Stimulated activated CD4-positive, alpha-beta T cell treated with anti-CD3 and anti-CD28 coated beads, Interleukin-1b, Interleukin-23, amount 100 ng/mL, for 24 hours (primary cell): Measurements from ENCODE around the gene EXPH5.
"Not testable (repeated sequence)": the region's sequence is repeated elsewhere in the genome, so short reads cannot be mapped to it uniquely, and the experiment has no call there.

Source experiments
- DNase-seq, 4 experiments: peaks; one replicate each; pipeline ENCODE4 v3.0.0-alpha.2; 2020; ENCODE audit warnings: low read depth in 4 of 4, low spot score in 1 of 4

The EXPH5 gene

GRCh38 chr11:108606495-108607160 lies 13.1 kb upstream of the EXPH5 start:
- no peak for DNase-seq

GRCh38 chr11:108606070-108606469 lies 12.5 kb upstream of the EXPH5 start:
- no peak for DNase-seq

GRCh38 chr11:108602818-108603217 lies 9.2 kb upstream of the EXPH5 start:
- DNase-seq, result not testable (repeated sequence)

- DNase-seq, result no peak
These were observed 7.6 kb upstream of the EXPH5 start for GRCh38 chr11:108601150-108601549.

- DNase-seq, result no peak
These were observed 6.4 kb upstream of the EXPH5 start for GRCh38 chr11:108599978-108600377.

GRCh38 chr11:108597736-108598355 lies 4.3 kb upstream of the EXPH5 start:
- no peak for DNase-seq

- DNase-seq, result no peak
These were observed 3.1 kb upstream of the EXPH5 start for GRCh38 chr11:108596701-108597100.

GRCh38 chr11:108593923-108594434 lies 411 bp upstream of the EXPH5 start:
- DNase-seq, result no peak

GRCh38 chr11:108592591-108593213 lies 866 bp downstream of the EXPH5 start:
- DNase-seq, result peak in 3 of 4 experiments; percentile 4 to 26 (median 11)

GRCh38 chr11:108591893-108592292 lies 1.7 kb downstream of the EXPH5 start:
- DNase-seq, result no peak

- DNase-seq, result no peak
These were observed 4.4 kb downstream of the EXPH5 start for GRCh38 chr11:108589136-108589535.

GRCh38 chr11:108588287-108588686 lies 5.3 kb downstream of the EXPH5 start:
- DNase-seq, result no peak

GRCh38 chr11:108587109-108587508 lies 6.5 kb downstream of the EXPH5 start:
- no peak for DNase-seq

GRCh38 chr11:108586600-108586999 lies 7.0 kb downstream of the EXPH5 start:
- no peak for DNase-seq

- not testable (repeated sequence) for DNase-seq
These were observed 7.4 kb downstream of the EXPH5 start for GRCh38 chr11:108586185-108586584.

GRCh38 chr11:108584973-108585372 lies 8.6 kb downstream of the EXPH5 start:
- no peak for DNase-seq

GRCh38 chr11:108580645-108581044 lies 12.9 kb downstream of the EXPH5 start:
- DNase-seq, result no peak

- DNase-seq, result no peak
These were observed 13.5 kb downstream of the EXPH5 start for GRCh38 chr11:108580043-108580442.

GRCh38 chr11:108576523-108576922 lies 17.0 kb downstream of the EXPH5 start:
- no peak for DNase-seq

GRCh38 chr11:108574675-108575074 lies 18.9 kb downstream of the EXPH5 start:
- DNase-seq, result no peak

GRCh38 chr11:108571001-108571400 lies 22.6 kb downstream of the EXPH5 start:
- no peak for DNase-seq

- no peak for DNase-seq
These were observed 23.7 kb downstream of the EXPH5 start for GRCh38 chr11:108569896-108570295.
